Measurements from ENCODE around the gene DHRS12. TPM values are rescaled to one million over a fixed set of nuclear protein-coding genes. Genes with fewer than 3 reads are reported as not detected.
"Not testable (repeated sequence)": the region's sequence is repeated elsewhere in the genome, so short reads cannot be mapped to it uniquely, and the experiment has no call there.

DHRS12 gene
- total and polyA plus RNA-seq, 2 experiments from 2014 or later = 5.5 to 15.7 TPM

- no peaks in the 10 kb centered on the region for H3K27me3 ChIP-seq
- H3K36me3 ChIP-seq = no peaks in the 10 kb centered on the region
- DNase-seq (ENCODE audit: low read depth in 1 of 2, low spot score in 1 of 2) = no peak
- no peak for TF ChIP-seq CTCF (IDR thresholded peaks at IDR 0.05; ENCODE audit: low read depth, low read length)
- H3K4me3 ChIP-seq = no peak overlapping the region
- H3K27ac ChIP-seq = no peak overlapping the region
- no peaks in the 10 kb centered on the region for H3K9me3 ChIP-seq (ENCODE audit: low read depth)
- peaks cover 6% of the 10 kb centered on the region for H3K4me1 ChIP-seq (ENCODE audit: low read depth)
These were observed 21.8 kb upstream of the DHRS12 start for GRCh38 chr13:51825681-51826254.

- Histone ChIP-seq H3K4me3 (no peak overlapping the region), H3K36me3 (no peaks in the 10 kb centered on the region), H3K27ac (peak overlapping the region; percentile 9), H3K27me3 (no peaks in the 10 kb centered on the region), H3K9me3 (ENCODE audit: low read depth) (no peaks in the 10 kb centered on the region), H3K4me1 (ENCODE audit: low read depth) (peaks cover 6% of the 10 kb centered on the region)
- TF ChIP-seq CTCF (IDR thresholded peaks at IDR 0.05; ENCODE audit: low read depth, low read length) = no peak
- peak in 1 of 2 donors; percentile 92 for DNase-seq (ENCODE audit: low read depth in 1 of 2, low spot score in 1 of 2)
These were observed 21.2 kb upstream of the DHRS12 start for GRCh38 chr13:51825165-51825592.

- H3K4me1 ChIP-seq (ENCODE audit: low read depth); H3K36me3 ChIP-seq; DNase-seq (ENCODE audit: low read depth in 1 of 2, low spot score in 1 of 2); H3K27me3 ChIP-seq; H3K9me3 ChIP-seq (ENCODE audit: low read depth); H3K4me3 ChIP-seq: not testable (repeated sequence)
- H3K27ac ChIP-seq = peak overlapping the region; percentile 9
These were observed 20.7 kb upstream of the DHRS12 start for GRCh38 chr13:51824712-51825111.

- no peak overlapping the region for H3K4me3 ChIP-seq
- H3K9me3 ChIP-seq (ENCODE audit: low read depth) = no peaks in the 10 kb centered on the region
- no peaks in the 10 kb centered on the region for H3K27me3 ChIP-seq
- peak in 1 of 2 donors; percentile 64 for DNase-seq (ENCODE audit: low read depth in 1 of 2, low spot score in 1 of 2)
- TF ChIP-seq CTCF (IDR thresholded peaks at IDR 0.05; ENCODE audit: low read depth, low read length) = no peak
- H3K4me1 ChIP-seq (ENCODE audit: low read depth) = peaks cover 6% of the 10 kb centered on the region
- no peaks in the 10 kb centered on the region for H3K36me3 ChIP-seq
- H3K27ac ChIP-seq = no peak overlapping the region
These were observed 19.9 kb upstream of the DHRS12 start for GRCh38 chr13:51823863-51824262.

GRCh38 chr13:51823359-51823758, 19.4 kb upstream of the DHRS12 start:
- H3K4me1 ChIP-seq (ENCODE audit: low read depth) = peaks cover 9% of the 10 kb centered on the region
- H3K9me3 ChIP-seq (ENCODE audit: low read depth) = no peaks in the 10 kb centered on the region
- no peak for TF ChIP-seq CTCF (IDR thresholded peaks at IDR 0.05; ENCODE audit: low read depth, low read length)
- H3K4me3 ChIP-seq = no peak overlapping the region
- no peak overlapping the region for H3K27ac ChIP-seq
- H3K36me3 ChIP-seq = no peaks in the 10 kb centered on the region
- peak in 1 of 2 donors; percentile 25 for DNase-seq (ENCODE audit: low read depth in 1 of 2, low spot score in 1 of 2)
- H3K27me3 ChIP-seq = no peaks in the 10 kb centered on the region

- no peak for TF ChIP-seq CTCF (IDR thresholded peaks at IDR 0.05; ENCODE audit: low read depth, low read length)
- H3K27me3 ChIP-seq = no peaks in the 10 kb centered on the region
- H3K9me3 ChIP-seq (ENCODE audit: low read depth) = no peaks in the 10 kb centered on the region
- H3K4me3 ChIP-seq = no peak overlapping the region
- H3K36me3 ChIP-seq = no peaks in the 10 kb centered on the region
- H3K4me1 ChIP-seq (ENCODE audit: low read depth) = peaks cover 10% of the 10 kb centered on the region
- no peak overlapping the region for H3K27ac ChIP-seq
- no peak for DNase-seq (ENCODE audit: low read depth in 1 of 2, low spot score in 1 of 2)
These were observed 18.3 kb upstream of the DHRS12 start for GRCh38 chr13:51822106-51822815.
